H9 (cell line): ENCODE measurements around the gene ANKS3. TPM values are rescaled to one million over a fixed set of nuclear protein-coding genes. Genes with fewer than 3 reads are reported as not detected.
A peak's percentile ranks its signal among the peaks of the same experiment; 100 is the strongest.

ENCODE experiments used
- DNase-seq: peaks from one replicate; pipeline ENCODE4 v3.0.0-alpha.2; 2017
- H2AFZ ChIP-seq: one replicate; pipeline ENCODE4 v1.6.1; 2013; ENCODE audit warnings: mild to moderate bottlenecking, low read length, control low read depth, moderate library complexity
- H2AK5ac ChIP-seq: 2 replicates; pipeline ENCODE4 v1.6.1; 2013; ENCODE audit warnings: low read length, control low read depth, mixed read lengths; ENCODE audit not compliant: insufficient read length
- H2BK120ac ChIP-seq: one replicate; pipeline ENCODE4 v1.6.1; 2013; ENCODE audit warnings: low read depth, mild to moderate bottlenecking, low read length, control low read depth, inconsistent platforms; ENCODE audit not compliant: poor library complexity, severe bottlenecking
- H2BK12ac ChIP-seq: 2 replicates; pipeline ENCODE4 v1.6.1; 2013; ENCODE audit warnings: low read length, control low read depth, mixed read lengths, low read depth; ENCODE audit not compliant: insufficient read length
- H2BK15ac ChIP-seq: 2 replicates; pipeline ENCODE4 v1.6.1; 2013; ENCODE audit warnings: low read depth, low read length, control low read depth
- H2BK20ac ChIP-seq: one replicate; pipeline ENCODE4 v1.6.1; 2013; ENCODE audit warnings: low read depth, mild to moderate bottlenecking, low read length, control low read depth, inconsistent platforms; ENCODE audit not compliant: poor library complexity, severe bottlenecking
- H2BK5ac ChIP-seq: 2 replicates; pipeline ENCODE4 v1.6.1; 2013; ENCODE audit warnings: low read length, control low read depth, mixed read lengths; ENCODE audit not compliant: insufficient read length
- H3K14ac ChIP-seq: 2 replicates; pipeline ENCODE4 v1.6.1; 2013; ENCODE audit warnings: low read length, control low read depth; ENCODE audit not compliant: insufficient read depth
- H3K18ac ChIP-seq: 2 replicates; pipeline ENCODE4 v1.6.1; 2013; ENCODE audit warnings: low read depth, mild to moderate bottlenecking, mixed read lengths, low read length, control low read depth; ENCODE audit not compliant: insufficient read length
- H3K23ac ChIP-seq: 2 replicates; pipeline ENCODE4 v1.6.1; 2013; ENCODE audit warnings: low read length, control low read depth, mixed read lengths, low read depth; ENCODE audit not compliant: insufficient read length
- H3K23me2 ChIP-seq: 2 replicates; pipeline ENCODE4 v1.6.1; 2013; ENCODE audit warnings: low read depth, mild to moderate bottlenecking, mixed read lengths, low read length, control low read depth; ENCODE audit not compliant: insufficient read length, poor library complexity, severe bottlenecking
- H3K27ac ChIP-seq: 2 replicates; pipeline ENCODE4 v1.5.1; 2013; ENCODE audit warnings: low read length, control low read depth, mixed read lengths, low read depth; ENCODE audit not compliant: insufficient read length
- H3K27me3 ChIP-seq: 2 replicates; pipeline ENCODE4 v1.6.1; 2013; ENCODE audit warnings: low read length, control low read depth, inconsistent platforms; ENCODE audit not compliant: insufficient read depth
- H3K4ac ChIP-seq: 2 replicates; pipeline ENCODE4 v1.6.1; 2013; ENCODE audit warnings: low read depth, mild to moderate bottlenecking, control low read depth, inconsistent platforms, low read length, moderate library complexity
- H3K4me1 ChIP-seq: 2 replicates; pipeline ENCODE4 v1.6.1; 2013; ENCODE audit warnings: low read length, control low read depth, inconsistent platforms; ENCODE audit not compliant: insufficient read depth
- H3K4me2 ChIP-seq: 2 replicates; pipeline ENCODE4 v1.6.1; 2013; ENCODE audit warnings: low read length, control low read depth, mixed read lengths; ENCODE audit not compliant: insufficient read length, insufficient read depth
- H3K56ac ChIP-seq: 2 replicates; pipeline ENCODE4 v1.6.1; 2013; ENCODE audit warnings: low read depth, mild to moderate bottlenecking, mixed read lengths, low read length, control low read depth; ENCODE audit not compliant: insufficient read length
- H3K79me1 ChIP-seq: 2 replicates; pipeline ENCODE4 v1.6.1; 2013; ENCODE audit warnings: low read depth, mild to moderate bottlenecking, moderate library complexity, low read length, control low read depth, inconsistent platforms; ENCODE audit not compliant: insufficient read depth, poor library complexity, severe bottlenecking
- H3K79me2 ChIP-seq: 2 replicates; pipeline ENCODE4 v1.6.1; 2013; ENCODE audit warnings: low read length, control low read depth, inconsistent platforms; ENCODE audit not compliant: insufficient read depth
- H3K9ac ChIP-seq: 2 replicates; pipeline ENCODE4 v1.6.1; 2013; ENCODE audit warnings: low read length, control low read depth, mixed read lengths; ENCODE audit not compliant: insufficient read length; ENCODE audit errors: extremely low read depth
- H3K9me3 ChIP-seq: one replicate; pipeline ENCODE4 v1.6.1; 2013; ENCODE audit warnings: low read depth, low read length, inconsistent platforms; ENCODE audit not compliant: control insufficient read depth
- H3T11ph ChIP-seq: one replicate; pipeline ENCODE4 v1.6.1; 2013; ENCODE audit warnings: mild to moderate bottlenecking, low read length, control low read depth, inconsistent platforms
- H4K20me1 ChIP-seq: one replicate; pipeline ENCODE4 v1.6.1; 2013; ENCODE audit not compliant: control insufficient read depth, insufficient read length, insufficient read depth
- H4K5ac ChIP-seq: 2 replicates; pipeline ENCODE4 v1.6.1; 2013; ENCODE audit warnings: low read depth, mild to moderate bottlenecking, mixed read lengths, low read length, control low read depth; ENCODE audit not compliant: insufficient read length
- H4K8ac ChIP-seq: replicated peaks from 2 replicates; pipeline ENCODE4 v1.6.1; 2013; ENCODE audit warnings: low read length, control low read depth, mixed read lengths, low read depth; ENCODE audit not compliant: insufficient read length
- H4K91ac ChIP-seq: 2 replicates; pipeline ENCODE4 v1.6.1; 2013; ENCODE audit warnings: low read depth, mild to moderate bottlenecking, moderate library complexity, mixed read lengths, low read length, control low read depth; ENCODE audit not compliant: insufficient read length
- H3K27ac Mint-ChIP-seq, 3 experiments: 2 replicates in 2 of 3; 3 replicates in 1 of 3; pipeline ENCODE4 v1.8.0; 2020 to 2021; ENCODE audit warnings: mixed read lengths in 3 of 3, mild to moderate bottlenecking in 1 of 3, moderate library complexity in 1 of 3
- H3K27me3 Mint-ChIP-seq: 2 replicates; pipeline ENCODE4 v1.8.0; 2021; ENCODE audit warnings: low read depth, mild to moderate bottlenecking, moderate library complexity, mixed read lengths
- H3K36me3 Mint-ChIP-seq, 3 experiments: 2 replicates in 2 of 3; 3 replicates in 1 of 3; pipeline ENCODE4 v1.8.0; 2020 to 2021; ENCODE audit warnings: low read depth in 3 of 3, mixed read lengths in 3 of 3; ENCODE audit not compliant: insufficient read depth in 1 of 3
- H3K4me1 Mint-ChIP-seq, 2 experiments: 2 replicates each; pipeline ENCODE4 v1.8.0; 2020; ENCODE audit warnings: mixed read lengths in 2 of 2
- H3K4me3 Mint-ChIP-seq, 2 experiments: 2 replicates in 1 of 2; 3 replicates in 1 of 2; pipeline ENCODE4 v1.8.0; 2020 to 2021; ENCODE audit warnings: mild to moderate bottlenecking in 2 of 2, mixed read lengths in 2 of 2, moderate library complexity in 1 of 2
- H3K9me3 Mint-ChIP-seq, 2 experiments: 2 replicates in 1 of 2; 3 replicates in 1 of 2; pipeline ENCODE4 v1.8.0; 2020; ENCODE audit warnings: mild to moderate bottlenecking in 2 of 2, mixed read lengths in 2 of 2, moderate library complexity in 1 of 2
- CTCF ChIP-seq: fragments of 200-600 bp; sonication (generic); conservative IDR thresholded peaks from 3 replicates; pipeline ENCODE4 v1.8.0; 2021; ENCODE audit warnings: antibody characterized with exemption, mild to moderate bottlenecking
- WGBS: extraction: QIAGEN DNeasy Blood & Tissue Kit; methylation state at CpG from one replicate; pipeline ENCODE4 v1.1.7; 2013; ENCODE audit warnings: missing lambda C conversion rate, low lambda C conversion rate, mixed read lengths; ENCODE audit not compliant: insufficient read length; ENCODE audit errors: extremely low coverage; 5-methylcytosine and 5-hydroxymethylcytosine counted together
- total RNA-seq: library from RNA; stranded (reverse); gene quantifications from 2 replicates; pipeline ENCODE4 v1.2.1, GENCODE V29; 2021

Gene ANKS3
- total RNA-seq, 1 experiment from 2014 or later, result 32.0 TPM

GRCh38 chr16:4683255-4684057, 50.6 kb downstream of the ANKS3 start:
- Histone ChIP-seq H2AK5ac (no peak overlapping the region), H4K20me1 (no peaks in the 10 kb centered on the region), H3K23me2 (no peaks in the 10 kb centered on the region), H2AFZ (no peak overlapping the region), H3K79me2 (no peaks in the 10 kb centered on the region), H3K4me2 (no peak overlapping the region), H3K9ac (no peak overlapping the region), H2BK20ac (no peak overlapping the region), H2BK120ac (no peak overlapping the region), H3K56ac (no peak overlapping the region), H3T11ph (no peak overlapping the region), H4K8ac (no peak overlapping the region), H3K27me3 (no peaks in the 10 kb centered on the region), H3K18ac (no peak overlapping the region), H3K14ac (no peak overlapping the region), H3K4me1 (no peaks in the 10 kb centered on the region), H2BK5ac (no peak overlapping the region), H3K23ac (no peak overlapping the region), H3K79me1 (no peaks in the 10 kb centered on the region), H3K27ac (no peak overlapping the region), H2BK15ac (no peak overlapping the region), H4K91ac (no peak overlapping the region), H4K5ac (no peak overlapping the region), H3K9me3 (no peaks in the 10 kb centered on the region), H3K4ac (no peak overlapping the region), H2BK12ac (no peak overlapping the region)
- Mint-ChIP-seq H3K4me1 (no peaks in the 10 kb centered on the region), H3K36me3 (peaks cover 2 to 36% (median 26%) of the 10 kb centered on the region in 3 experiments; a peak in 6 of 7 replicates), H3K9me3 (no peaks in the 10 kb centered on the region), H3K4me3 (no peak overlapping the region), H3K27me3 (no peaks in the 10 kb centered on the region), H3K27ac (peak overlapping the region in 2 of 3 experiments; percentile 18 to 71; a peak in 2 of 7 replicates)
- no CpG with 5 or more reads among the region's 17 CpGs for WGBS
- 0 out of 3 replicates have a peak, but pooled peaks have one; percentile 7 for TF ChIP-seq CTCF
- no peak for DNase-seq
